ENCODE data around the gene TEPSIN.

GRCh38 chr17:81202318-81202717 is 36.5 kb downstream of the TEPSIN start:
- TF ChIP-seq ARNTL (CRISPR knock-in tag; IDR thresholded peaks at IDR 0.05; ENCODE audit: borderline replicate concordance, low read depth) (no peak), RARB (CRISPR knock-in tag; IDR thresholded peaks at IDR 0.05) (no peak), ZFP3 (CRISPR knock-in tag; IDR thresholded peaks at IDR 0.05) (no peak), PATZ1 (CRISPR knock-in tag; IDR thresholded peaks at IDR 0.05; ENCODE audit: borderline replicate concordance) (no peak)

All from SK-N-SH treated with all-trans-retinoic acid at 6 μM for 48 hours (cell line).